Measurements from ENCODE around the gene CALD1. TPM values are rescaled to one million over a fixed set of nuclear protein-coding genes. Genes with fewer than 3 reads are reported as not detected.

CALD1 gene
- total RNA-seq, 1 experiment from 2014 or later = 107 TPM

DNA sequence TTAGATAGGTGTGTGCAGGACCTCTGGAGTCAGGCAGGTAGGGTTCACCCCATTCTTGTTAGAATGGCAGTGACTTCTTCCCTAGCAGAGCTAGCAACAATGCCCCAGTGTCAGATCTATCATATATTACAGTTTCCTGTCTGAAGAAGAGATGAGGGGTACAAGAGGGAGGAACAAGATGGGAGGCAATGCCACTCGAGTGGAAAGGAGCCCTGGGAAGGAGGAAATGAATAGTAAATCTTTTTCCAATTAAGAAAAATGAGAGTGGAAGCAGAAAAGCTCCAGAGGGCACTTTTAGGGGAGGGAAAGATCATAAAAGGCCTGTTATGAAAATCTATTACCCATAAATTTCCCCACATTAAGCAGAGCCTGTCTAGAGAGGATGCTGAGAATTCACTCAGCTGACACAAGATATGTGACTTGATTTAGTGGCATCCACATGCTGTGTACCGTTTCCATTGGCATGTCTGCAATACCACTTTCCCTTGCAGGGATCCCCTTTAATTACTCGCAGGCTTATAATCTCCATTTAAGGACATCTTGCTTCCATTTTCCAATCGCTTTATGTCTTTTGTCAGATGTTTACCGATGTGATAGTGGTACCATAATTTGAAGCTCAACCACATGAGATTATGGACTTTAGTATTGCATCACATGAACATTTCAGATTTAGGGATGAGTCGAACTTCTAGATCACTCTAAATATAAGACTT is 136.9 kb downstream of the CALD1 start:
- Histone ChIP-seq H2BK120ac (ENCODE audit: low read depth, low read length, poor library complexity, severe bottlenecking) (no peak overlapping the region), H3K14ac (ENCODE audit: insufficient read depth, low read length) (no peak overlapping the region), H3K79me1 (ENCODE audit: insufficient read depth, low read depth, low read length, poor library complexity, severe bottlenecking) (peaks cover 3% of the 10 kb centered on the region), H4K5ac (ENCODE audit: insufficient read length, low read depth, low read length) (no peak overlapping the region), H3K23ac (ENCODE audit: insufficient read length, low read depth, low read length) (no peak overlapping the region), H3K4me2 (ENCODE audit: insufficient read depth, insufficient read length, low read length) (no peak overlapping the region), H2BK15ac (ENCODE audit: low read depth, low read length) (no peak overlapping the region), H4K20me1 (ENCODE audit: control insufficient read depth, insufficient read depth, insufficient read length) (no peaks in the 10 kb centered on the region), H4K8ac (replicated peaks; ENCODE audit: insufficient read length, low read depth, low read length) (no peak overlapping the region), H2AK5ac (ENCODE audit: insufficient read length, low read length) (no peak overlapping the region), H3K23me2 (ENCODE audit: insufficient read length, low read depth, low read length, poor library complexity, severe bottlenecking) (no peaks in the 10 kb centered on the region), H4K91ac (ENCODE audit: insufficient read length, low read depth, low read length) (no peak overlapping the region), H3K79me2 (ENCODE audit: insufficient read depth, low read length) (no peaks in the 10 kb centered on the region), H3K27ac (ENCODE audit: insufficient read length, low read depth, low read length) (no peak overlapping the region), H2BK5ac (ENCODE audit: insufficient read length, low read length) (no peak overlapping the region), H3K4ac (ENCODE audit: low read depth, low read length) (no peak overlapping the region), H2AFZ (ENCODE audit: low read length) (no peak overlapping the region), H3K9me3 (ENCODE audit: control insufficient read depth, low read depth, low read length) (no peaks in the 10 kb centered on the region), H3K4me1 (ENCODE audit: insufficient read depth, low read length) (peaks cover under 1% of the 10 kb centered on the region; the same call in 1 of the 2 replicates), H3K27me3 (ENCODE audit: insufficient read depth, low read length) (no peaks in the 10 kb centered on the region), H3T11ph (ENCODE audit: low read length) (no peak overlapping the region), H3K18ac (ENCODE audit: insufficient read length, low read depth, low read length) (no peak overlapping the region), H2BK20ac (ENCODE audit: low read depth, low read length, poor library complexity, severe bottlenecking) (no peak overlapping the region), H2BK12ac (ENCODE audit: insufficient read length, low read depth, low read length) (no peak overlapping the region), H3K56ac (ENCODE audit: insufficient read length, low read depth, low read length) (no peak overlapping the region), H3K9ac (ENCODE audit: extremely low read depth, insufficient read length, low read length) (no peak overlapping the region)
- no peak overlapping the region; a peak in 1 of 7 replicates for H3K27ac Mint-ChIP-seq
- no peaks in the 10 kb centered on the region for H3K27me3 Mint-ChIP-seq (ENCODE audit: low read depth)
- H3K4me3 Mint-ChIP-seq = no peak overlapping the region
- TF ChIP-seq, protein P1, sequence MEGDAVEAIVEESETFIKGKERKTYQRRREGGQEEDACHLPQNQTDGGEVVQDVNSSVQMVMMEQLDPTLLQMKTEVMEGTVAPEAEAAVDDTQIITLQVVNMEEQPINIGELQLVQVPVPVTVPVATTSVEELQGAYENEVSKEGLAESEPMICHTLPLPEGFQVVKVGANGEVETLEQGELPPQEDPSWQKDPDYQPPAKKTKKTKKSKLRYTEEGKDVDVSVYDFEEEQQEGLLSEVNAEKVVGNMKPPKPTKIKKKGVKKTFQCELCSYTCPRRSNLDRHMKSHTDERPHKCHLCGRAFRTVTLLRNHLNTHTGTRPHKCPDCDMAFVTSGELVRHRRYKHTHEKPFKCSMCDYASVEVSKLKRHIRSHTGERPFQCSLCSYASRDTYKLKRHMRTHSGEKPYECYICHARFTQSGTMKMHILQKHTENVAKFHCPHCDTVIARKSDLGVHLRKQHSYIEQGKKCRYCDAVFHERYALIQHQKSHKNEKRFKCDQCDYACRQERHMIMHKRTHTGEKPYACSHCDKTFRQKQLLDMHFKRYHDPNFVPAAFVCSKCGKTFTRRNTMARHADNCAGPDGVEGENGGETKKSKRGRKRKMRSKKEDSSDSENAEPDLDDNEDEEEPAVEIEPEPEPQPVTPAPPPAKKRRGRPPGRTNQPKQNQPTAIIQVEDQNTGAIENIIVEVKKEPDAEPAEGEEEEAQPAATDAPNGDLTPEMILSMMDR (conservative IDR thresholded peaks at IDR 0.05) = no peak
- no CpG with 5 or more reads among the region's 6 CpGs for WGBS (ENCODE audit: extremely low coverage, insufficient read length, low lambda C conversion rate)
- peaks cover 0 to under 1% of the 10 kb centered on the region in 2 experiments; a peak in 1 of 4 replicates for H3K4me1 Mint-ChIP-seq
- H3K9me3 Mint-ChIP-seq = no peaks in the 10 kb centered on the region
- DNase-seq = no peak
- peaks cover 0 to 4% (median 2%) of the 10 kb centered on the region in 3 experiments; a peak in 1 of 7 replicates for H3K36me3 Mint-ChIP-seq (ENCODE audit: insufficient read depth in 1 of 3, low read depth in 3 of 3)

Data from H9 (cell line).